ENCODE measurements around the gene TMCC1.

Gene TMCC1

DNA sequence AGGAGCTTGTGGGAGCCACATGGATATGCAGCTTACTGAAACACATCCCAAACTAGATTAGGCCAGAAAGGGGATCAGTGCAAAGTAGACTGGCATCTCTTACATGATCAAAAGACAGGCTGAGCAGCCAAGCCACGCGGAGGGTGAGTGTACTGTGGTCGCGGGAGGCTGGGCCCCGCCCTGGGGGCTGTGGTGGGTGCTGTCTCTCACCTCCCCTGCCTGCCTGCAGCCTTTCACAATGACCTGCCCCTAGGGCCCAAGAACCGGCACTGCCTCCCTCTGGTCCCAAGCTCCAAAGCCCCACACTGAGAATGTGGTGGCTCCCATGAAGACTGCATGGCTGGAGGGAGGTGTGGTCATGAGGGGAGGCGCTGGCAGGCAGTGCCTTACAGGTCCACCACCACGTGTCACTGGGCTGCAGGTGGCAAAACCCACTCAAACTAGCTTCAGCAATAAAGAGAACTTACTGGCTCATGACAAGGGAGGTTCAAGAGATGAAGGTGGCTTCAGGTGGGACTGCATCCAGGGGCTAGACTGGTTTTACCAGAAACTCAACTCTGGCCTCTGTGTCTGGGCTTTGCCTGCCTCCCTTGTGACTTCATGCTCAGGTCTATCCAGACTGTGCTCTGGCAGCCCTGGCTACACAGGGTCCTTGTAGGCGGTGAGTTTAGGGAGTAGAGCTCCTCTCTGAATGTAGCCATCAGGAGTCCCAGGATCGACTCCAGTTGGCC lies 259.6 kb downstream of the TMCC1 start:
- H3K27me3 ChIP-seq (replicated peaks in 2 of 5; ENCODE audit: control insufficient read depth in 4 of 5, insufficient read depth in 5 of 5, low read length in 4 of 5): no peaks in the 10 kb centered on the region
- 100% methylated on average over 7 of the region's 10 CpGs for WGBS (ENCODE audit: insufficient coverage)
- H3K4me1 ChIP-seq (ENCODE audit: control extremely low read depth in 1 of 4, control insufficient read depth in 4 of 4, insufficient read depth in 4 of 4, low read length in 3 of 4): no peaks in the 10 kb centered on the region
- no peaks in the 10 kb centered on the region for H3K36me3 ChIP-seq (ENCODE audit: control insufficient read depth in 4 of 4, insufficient read depth in 4 of 4, low read length in 3 of 4)
- H3K27ac ChIP-seq (ENCODE audit: insufficient read depth in 1 of 2, low read depth in 1 of 2, low read length in 2 of 2, poor library complexity in 1 of 2, severe bottlenecking in 2 of 2): no peak overlapping the region
- CTCF ChIA-PET: interaction anchor here (0.8 to 9.5 kb wide), 5 partner anchors 13 to 307 kb away, joined by 3 to 130 read pairs (median 5); no protein-coding TSS in a partner anchor
- POLR2A ChIA-PET: no interaction called here
- no peak overlapping the region for H3K4me3 ChIP-seq (ENCODE audit: control insufficient read depth in 1 of 7, extremely low read depth in 1 of 7, insufficient read depth in 4 of 7, low read depth in 2 of 7, low read length in 6 of 7)
- peaks cover 0 to 11% (median 0%) of the 10 kb centered on the region in 5 experiments for H3K9me3 ChIP-seq (ENCODE audit: control extremely low read depth in 1 of 5, control insufficient read depth in 4 of 5, insufficient read depth in 2 of 5, low read depth in 1 of 5, low read length in 4 of 5)
- no peak for DNase-seq

DNA sequence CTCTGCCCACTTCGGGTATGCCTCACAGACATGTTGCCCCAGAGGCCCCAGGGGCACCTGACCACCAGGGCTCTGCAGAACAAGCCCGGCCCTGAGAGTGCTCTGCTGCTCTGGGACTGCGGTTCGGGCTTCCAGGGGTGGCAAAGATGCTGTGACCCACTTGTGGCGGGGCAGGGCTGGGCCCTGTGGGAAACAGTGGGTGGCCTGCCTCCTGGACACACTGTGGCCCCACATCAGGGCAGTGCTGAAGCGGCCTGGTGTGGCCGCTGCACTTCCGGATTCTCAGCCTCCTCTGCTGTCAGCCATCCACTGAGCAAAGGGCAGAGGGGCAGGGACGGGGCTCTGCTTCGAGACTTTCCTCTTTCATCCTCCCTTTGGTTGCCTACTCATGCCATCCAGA lies 260.5 kb downstream of the TMCC1 start:
- peaks cover 0 to 4% (median 3%) of the 10 kb centered on the region in 4 experiments for H3K4me1 ChIP-seq (ENCODE audit: control extremely low read depth in 1 of 4, control insufficient read depth in 4 of 4, insufficient read depth in 4 of 4, low read length in 3 of 4)
- H3K36me3 ChIP-seq (ENCODE audit: control insufficient read depth in 4 of 4, insufficient read depth in 4 of 4, low read length in 3 of 4): no peaks in the 10 kb centered on the region
- DNase-seq: no peak
- WGBS (ENCODE audit: insufficient coverage): 100% methylated on average over 8 of the region's 10 CpGs
- H3K27me3 ChIP-seq (replicated peaks in 2 of 5; ENCODE audit: control insufficient read depth in 4 of 5, insufficient read depth in 5 of 5, low read length in 4 of 5): no peaks in the 10 kb centered on the region
- ChIA-PET POLR2A (no interaction called here), CTCF (interaction anchor here (1.5 to 9.5 kb wide), 2 partner anchors 140 to 194 kb away, joined by 5 to 130 read pairs; no protein-coding TSS in a partner anchor)
- H3K4me3 ChIP-seq (ENCODE audit: control insufficient read depth in 1 of 7, extremely low read depth in 1 of 7, insufficient read depth in 4 of 7, low read depth in 2 of 7, low read length in 6 of 7): no peak overlapping the region
- no peak overlapping the region for H3K27ac ChIP-seq (ENCODE audit: insufficient read depth in 1 of 2, low read depth in 1 of 2, low read length in 2 of 2, poor library complexity in 1 of 2, severe bottlenecking in 2 of 2)
- peaks cover 0 to 11% (median 0%) of the 10 kb centered on the region in 5 experiments for H3K9me3 ChIP-seq (ENCODE audit: control extremely low read depth in 1 of 5, control insufficient read depth in 4 of 5, insufficient read depth in 2 of 5, low read depth in 1 of 5, low read length in 4 of 5)

DNA sequence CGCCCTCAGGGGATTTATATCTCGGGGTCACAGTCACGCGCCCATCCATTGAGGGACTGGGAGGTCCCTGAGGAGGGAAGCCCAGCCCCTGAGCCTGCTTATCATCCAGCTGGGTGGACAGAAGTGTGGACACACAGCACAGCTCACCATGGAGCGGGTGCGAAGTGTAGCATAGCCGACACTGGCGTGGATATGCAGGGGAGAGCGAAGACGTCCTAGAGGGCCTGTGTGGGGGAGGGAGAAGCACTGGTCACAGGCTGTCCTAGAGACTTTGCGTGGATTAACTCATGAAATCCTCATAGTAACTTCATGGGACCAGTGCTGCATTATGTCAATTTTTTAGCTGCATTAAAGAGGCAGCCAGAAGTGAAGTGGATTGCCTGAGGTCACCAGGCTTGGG lies 261.0 kb downstream of the TMCC1 start:
- Histone ChIP-seq H3K4me3 (ENCODE audit: control insufficient read depth in 1 of 7, extremely low read depth in 1 of 7, insufficient read depth in 4 of 7, low read depth in 2 of 7, low read length in 6 of 7) (no peak overlapping the region), H3K27ac (ENCODE audit: insufficient read depth in 1 of 2, low read depth in 1 of 2, low read length in 2 of 2, poor library complexity in 1 of 2, severe bottlenecking in 2 of 2) (no peak overlapping the region), H3K4me1 (ENCODE audit: control extremely low read depth in 1 of 4, control insufficient read depth in 4 of 4, insufficient read depth in 4 of 4, low read length in 3 of 4) (peaks cover 0 to 8% (median 7%) of the 10 kb centered on the region in 4 experiments), H3K9me3 (ENCODE audit: control extremely low read depth in 1 of 5, control insufficient read depth in 4 of 5, insufficient read depth in 2 of 5, low read depth in 1 of 5, low read length in 4 of 5) (peaks cover 0 to 11% (median 0%) of the 10 kb centered on the region in 5 experiments), H3K27me3 (replicated peaks in 2 of 5; ENCODE audit: control insufficient read depth in 4 of 5, insufficient read depth in 5 of 5, low read length in 4 of 5) (no peaks in the 10 kb centered on the region), H3K36me3 (ENCODE audit: control insufficient read depth in 4 of 4, insufficient read depth in 4 of 4, low read length in 3 of 4) (no peaks in the 10 kb centered on the region)
- ChIA-PET CTCF (interaction anchor here (1.1 to 9.5 kb wide), 3 partner anchors 142 to 308 kb away, joined by 3 to 130 read pairs (median 8); no protein-coding TSS in a partner anchor), POLR2A (no interaction called here)
- DNase-seq: no peak
- WGBS (ENCODE audit: insufficient coverage): 95% methylated on average over 10 of the region's 11 CpGs

DNA sequence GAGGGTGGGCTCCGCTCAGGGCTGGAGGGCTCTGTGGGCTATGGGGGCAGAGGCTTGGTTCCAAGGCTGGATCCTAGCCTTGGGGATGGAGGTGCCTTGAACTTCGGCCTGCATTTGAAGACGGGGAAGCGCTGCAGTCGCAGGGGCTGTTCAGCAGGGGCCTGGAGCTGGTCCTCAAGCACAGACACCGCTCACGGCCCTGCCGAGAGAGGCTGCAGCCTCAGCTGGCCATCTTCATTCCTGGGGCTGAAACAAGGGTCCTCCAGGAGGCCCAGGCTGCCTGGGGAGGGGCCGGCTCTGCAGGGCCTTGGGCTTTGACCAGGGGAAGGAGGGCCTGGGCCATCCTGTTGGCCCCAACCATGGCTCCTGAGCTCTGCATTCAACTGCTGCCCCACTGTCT lies 261.5 kb downstream of the TMCC1 start:
- H3K36me3 ChIP-seq (ENCODE audit: control insufficient read depth in 4 of 4, insufficient read depth in 4 of 4, low read length in 3 of 4): no peaks in the 10 kb centered on the region
- no peaks in the 10 kb centered on the region for H3K27me3 ChIP-seq (replicated peaks in 2 of 5; ENCODE audit: control insufficient read depth in 4 of 5, insufficient read depth in 5 of 5, low read length in 4 of 5)
- DNase-seq: no peak
- WGBS (ENCODE audit: insufficient coverage): 95% methylated on average over 9 of the region's 9 CpGs
- H3K4me1 ChIP-seq (ENCODE audit: control extremely low read depth in 1 of 4, control insufficient read depth in 4 of 4, insufficient read depth in 4 of 4, low read length in 3 of 4): peaks cover 0 to 13% (median 12%) of the 10 kb centered on the region in 4 experiments
- POLR2A ChIA-PET: no interaction called here
- H3K4me3 ChIP-seq (ENCODE audit: control insufficient read depth in 1 of 7, extremely low read depth in 1 of 7, insufficient read depth in 4 of 7, low read depth in 2 of 7, low read length in 6 of 7): no peak overlapping the region
- H3K9me3 ChIP-seq (ENCODE audit: control extremely low read depth in 1 of 5, control insufficient read depth in 4 of 5, insufficient read depth in 2 of 5, low read depth in 1 of 5, low read length in 4 of 5): peaks cover 0 to 11% (median 0%) of the 10 kb centered on the region in 5 experiments
- CTCF ChIA-PET: interaction anchor here (1.1 to 9.5 kb wide), 5 partner anchors 141 to 309 kb away, joined by 3 to 130 read pairs (median 5); no protein-coding TSS in a partner anchor
- no peak overlapping the region for H3K27ac ChIP-seq (ENCODE audit: insufficient read depth in 1 of 2, low read depth in 1 of 2, low read length in 2 of 2, poor library complexity in 1 of 2, severe bottlenecking in 2 of 2)

DNA sequence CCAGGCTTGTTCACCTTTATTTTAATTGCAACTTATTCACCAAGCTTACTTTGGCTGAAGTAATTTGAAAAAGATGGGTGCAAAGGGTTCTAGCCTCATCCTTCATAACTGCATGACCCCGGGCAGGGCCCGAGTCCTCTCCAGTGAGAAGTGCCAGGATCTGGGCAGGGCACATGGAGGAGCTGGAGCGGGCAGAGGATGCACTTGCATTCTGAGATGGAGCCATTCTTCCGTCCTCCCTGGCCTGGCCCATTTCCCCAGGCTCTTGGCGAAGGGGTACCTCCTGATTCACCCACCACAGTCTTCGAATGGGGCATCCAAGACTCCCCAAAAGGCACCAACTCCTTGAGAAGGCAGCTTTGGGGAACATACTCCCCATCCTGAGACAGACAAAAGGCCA lies 264.5 kb downstream of the TMCC1 start:
- H3K4me1 ChIP-seq (ENCODE audit: control extremely low read depth in 1 of 4, control insufficient read depth in 4 of 4, insufficient read depth in 4 of 4, low read length in 3 of 4): peaks cover 0 to 40% (median 28%) of the 10 kb centered on the region in 4 experiments
- H3K36me3 ChIP-seq (ENCODE audit: control insufficient read depth in 4 of 4, insufficient read depth in 4 of 4, low read length in 3 of 4): no peaks in the 10 kb centered on the region
- WGBS (ENCODE audit: insufficient coverage): 81% methylated on average over 6 of the region's 6 CpGs
- DNase-seq: no peak
- H3K27me3 ChIP-seq (replicated peaks in 2 of 5; ENCODE audit: control insufficient read depth in 4 of 5, insufficient read depth in 5 of 5, low read length in 4 of 5): no peaks in the 10 kb centered on the region
- H3K4me3 ChIP-seq (ENCODE audit: control insufficient read depth in 1 of 7, extremely low read depth in 1 of 7, insufficient read depth in 4 of 7, low read depth in 2 of 7, low read length in 6 of 7): no peak overlapping the region
- H3K27ac ChIP-seq (ENCODE audit: insufficient read depth in 1 of 2, low read depth in 1 of 2, low read length in 2 of 2, poor library complexity in 1 of 2, severe bottlenecking in 2 of 2): no peak overlapping the region
- no peaks in the 10 kb centered on the region for H3K9me3 ChIP-seq (ENCODE audit: control extremely low read depth in 1 of 5, control insufficient read depth in 4 of 5, insufficient read depth in 2 of 5, low read depth in 1 of 5, low read length in 4 of 5)
- POLR2A ChIA-PET: no interaction called here
- CTCF ChIA-PET: interaction anchor here (1.0 to 9.5 kb wide), 14 partner anchors 9 to 313 kb away, joined by 3 to 130 read pairs (median 6); no protein-coding TSS in a partner anchor

DNA sequence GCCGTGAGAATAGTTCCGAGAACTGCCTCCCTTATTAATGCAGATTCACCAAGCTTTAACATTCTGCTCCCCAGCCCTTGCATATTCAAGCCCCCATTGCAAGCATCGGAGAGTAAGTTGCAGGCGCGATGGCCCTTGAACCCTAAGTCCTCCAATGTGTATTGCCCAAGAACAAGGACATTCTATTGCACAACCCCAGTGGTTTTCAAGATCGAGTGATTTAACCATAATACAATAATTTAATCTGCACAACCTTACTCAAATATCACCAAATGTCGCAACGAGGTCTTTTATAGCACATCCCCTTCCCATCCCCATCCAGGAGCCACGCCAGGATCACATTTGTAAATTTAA lies 265.4 kb downstream of the TMCC1 start:
- 0% methylated on average over 3 of the region's 9 CpGs for WGBS (ENCODE audit: insufficient coverage)
- peak overlapping the region in 6 of 7 experiments; percentile 58 to 81 (median 75) for H3K4me3 ChIP-seq (ENCODE audit: control insufficient read depth in 1 of 7, extremely low read depth in 1 of 7, insufficient read depth in 4 of 7, low read depth in 2 of 7, low read length in 6 of 7)
- no peaks in the 10 kb centered on the region for H3K36me3 ChIP-seq (ENCODE audit: control insufficient read depth in 4 of 4, insufficient read depth in 4 of 4, low read length in 3 of 4)

More for the DNA sequence above, 265.4 kb downstream of the TMCC1 start:
- no peaks in the 10 kb centered on the region for H3K9me3 ChIP-seq (ENCODE audit: control extremely low read depth in 1 of 5, control insufficient read depth in 4 of 5, insufficient read depth in 2 of 5, low read depth in 1 of 5, low read length in 4 of 5)
- H3K4me1 ChIP-seq (ENCODE audit: control extremely low read depth in 1 of 4, control insufficient read depth in 4 of 4, insufficient read depth in 4 of 4, low read length in 3 of 4): peaks cover 0 to 44% (median 28%) of the 10 kb centered on the region in 4 experiments
- ChIA-PET CTCF (interaction anchor here (0.8 to 9.5 kb wide), 27 partner anchors 11 to 319 kb away, joined by 3 to 130 read pairs (median 4); no protein-coding TSS in a partner anchor), POLR2A (no interaction called here)
- no peak for DNase-seq
- H3K27me3 ChIP-seq (replicated peaks in 2 of 5; ENCODE audit: control insufficient read depth in 4 of 5, insufficient read depth in 5 of 5, low read length in 4 of 5): no peaks in the 10 kb centered on the region
- H3K27ac ChIP-seq (ENCODE audit: insufficient read depth in 1 of 2, low read depth in 1 of 2, low read length in 2 of 2, poor library complexity in 1 of 2, severe bottlenecking in 2 of 2): no peak overlapping the region
